Measurements from ENCODE around the gene AP1G2. TPM values are rescaled to one million over a fixed set of nuclear protein-coding genes. Genes with fewer than 3 reads are reported as not detected.

Gene AP1G2
- total RNA-seq, 1 experiment from 2014 or later = 37.0 TPM

GRCh38 chr14:23573384-23574015 is 5.9 kb upstream of the AP1G2 start:
- in situ Hi-C loops (cut with HindIII; ENCODE audit: low sequenced_read_pairs) = no loop called here
- DNase-seq (ENCODE audit: low spot score) = peak; percentile 86

GRCh38 chr14:23572836-23573235 is 5.2 kb upstream of the AP1G2 start:
- no peak for DNase-seq (ENCODE audit: low spot score)
- in situ Hi-C loops (cut with HindIII; ENCODE audit: low sequenced_read_pairs) = no loop called here

GRCh38 chr14:23572524-23572828 is 4.9 kb upstream of the AP1G2 start:
- in situ Hi-C loops (cut with HindIII; ENCODE audit: low sequenced_read_pairs) = no loop called here
- DNase-seq (ENCODE audit: low spot score) = no peak

GRCh38 chr14:23571701-23572523 is 4.3 kb upstream of the AP1G2 start:
- no peak for DNase-seq (ENCODE audit: low spot score)
- in situ Hi-C loops (cut with HindIII; ENCODE audit: low sequenced_read_pairs) = no loop called here

- no peak for DNase-seq (ENCODE audit: low spot score)
- in situ Hi-C loops (cut with HindIII; ENCODE audit: low sequenced_read_pairs) = no loop called here
These were observed 3.4 kb upstream of the AP1G2 start for GRCh38 chr14:23570806-23571483.

GRCh38 chr14:23569443-23570151 is 2.0 kb upstream of the AP1G2 start:
- in situ Hi-C loops (cut with HindIII; ENCODE audit: low sequenced_read_pairs) = no loop called here
- peak; percentile 97 for DNase-seq (ENCODE audit: low spot score)

GRCh38 chr14:23568600-23569331 is 1.2 kb upstream of the AP1G2 start:
- in situ Hi-C loops (cut with HindIII; ENCODE audit: low sequenced_read_pairs) = no loop called here
- peak; percentile 1 for DNase-seq (ENCODE audit: low spot score)

GRCh38 chr14:23568021-23568599 is 519 bp upstream of the AP1G2 start:
- DNase-seq (ENCODE audit: low spot score) = no peak
- in situ Hi-C loops (cut with HindIII; ENCODE audit: low sequenced_read_pairs) = no loop called here

GRCh38 chr14:23566778-23567185 is 809 bp downstream of the AP1G2 start:
- peak; percentile 55 for DNase-seq (ENCODE audit: low spot score)
- in situ Hi-C loops (cut with HindIII; ENCODE audit: low sequenced_read_pairs) = no loop called here

GRCh38 chr14:23566112-23566777 is 1.3 kb downstream of the AP1G2 start:
- in situ Hi-C loops (cut with HindIII; ENCODE audit: low sequenced_read_pairs) = no loop called here
- no peak for DNase-seq (ENCODE audit: low spot score)

GRCh38 chr14:23565626-23566025 is 2.0 kb downstream of the AP1G2 start:
- in situ Hi-C loops (cut with HindIII; ENCODE audit: low sequenced_read_pairs) = no loop called here
- DNase-seq (ENCODE audit: low spot score) = no peak

GRCh38 chr14:23564876-23565275 is 2.7 kb downstream of the AP1G2 start:
- in situ Hi-C loops (cut with HindIII; ENCODE audit: low sequenced_read_pairs) = no loop called here
- no peak for DNase-seq (ENCODE audit: low spot score)

GRCh38 chr14:23564181-23564812 is 3.3 kb downstream of the AP1G2 start:
- in situ Hi-C loops (cut with HindIII; ENCODE audit: low sequenced_read_pairs) = no loop called here
- DNase-seq (ENCODE audit: low spot score) = no peak

GRCh38 chr14:23563473-23564180 is 4.0 kb downstream of the AP1G2 start:
- in situ Hi-C loops (cut with HindIII; ENCODE audit: low sequenced_read_pairs) = no loop called here
- no peak for DNase-seq (ENCODE audit: low spot score)

- DNase-seq (ENCODE audit: low spot score) = peak; percentile 74
These were observed 4.6 kb downstream of the AP1G2 start for GRCh38 chr14:23562822-23563472.

GRCh38 chr14:23561873-23562821 is 5.4 kb downstream of the AP1G2 start:
- DNase-seq (ENCODE audit: low spot score) = peak; percentile 70
- in situ Hi-C loops (cut with HindIII; ENCODE audit: low sequenced_read_pairs) = no loop called here

More at GRCh38 chr14:23562822-23563472, 4.6 kb downstream of the AP1G2 start:
- in situ Hi-C loops (cut with HindIII; ENCODE audit: low sequenced_read_pairs) = no loop called here

Measured in G401 (cell line).